ENCODE results near the gene GRK5. TPM values are rescaled to one million over a fixed set of nuclear protein-coding genes. Genes with fewer than 3 reads are reported as not detected.

The GRK5 gene
- total and polyA plus RNA-seq, 8 donors: 34.6 to 60.8 (median 54.5) TPM

DNA sequence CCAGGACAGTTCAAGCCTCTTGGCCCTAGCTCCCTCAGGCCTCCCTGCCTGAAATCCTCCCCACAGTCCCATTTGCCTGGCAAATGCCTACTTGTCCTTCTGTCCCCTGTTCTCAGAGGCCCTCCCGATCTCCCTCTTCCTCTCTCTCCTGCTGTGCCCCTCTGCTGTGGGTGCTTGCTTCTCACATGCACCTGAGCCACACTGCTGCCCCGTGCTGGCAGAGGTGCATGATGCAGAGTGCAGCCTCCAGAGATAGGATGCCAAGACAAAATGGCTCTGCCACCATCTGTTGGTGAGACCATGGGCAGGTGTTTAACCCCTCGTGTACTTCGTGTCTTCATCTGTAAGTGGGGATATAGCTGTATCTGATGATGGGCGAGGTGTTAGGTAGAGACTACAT is 176.8 kb downstream of the GRK5 start:
- ATAC-seq (no peak), DNase-seq (no peak)
- Histone ChIP-seq H3K4me3 (no peak overlapping the region), H3K9me3 (no peaks in the 10 kb centered on the region), H3K36me3 (peaks cover 0 to 12% of the 10 kb centered on the region in 2 donors), H3K27ac (no peak overlapping the region), H3K4me1 (peaks cover 0 to 6% of the 10 kb centered on the region in 2 donors), H3K27me3 (no peaks in the 10 kb centered on the region)
- TF ChIP-seq, protein P1, sequence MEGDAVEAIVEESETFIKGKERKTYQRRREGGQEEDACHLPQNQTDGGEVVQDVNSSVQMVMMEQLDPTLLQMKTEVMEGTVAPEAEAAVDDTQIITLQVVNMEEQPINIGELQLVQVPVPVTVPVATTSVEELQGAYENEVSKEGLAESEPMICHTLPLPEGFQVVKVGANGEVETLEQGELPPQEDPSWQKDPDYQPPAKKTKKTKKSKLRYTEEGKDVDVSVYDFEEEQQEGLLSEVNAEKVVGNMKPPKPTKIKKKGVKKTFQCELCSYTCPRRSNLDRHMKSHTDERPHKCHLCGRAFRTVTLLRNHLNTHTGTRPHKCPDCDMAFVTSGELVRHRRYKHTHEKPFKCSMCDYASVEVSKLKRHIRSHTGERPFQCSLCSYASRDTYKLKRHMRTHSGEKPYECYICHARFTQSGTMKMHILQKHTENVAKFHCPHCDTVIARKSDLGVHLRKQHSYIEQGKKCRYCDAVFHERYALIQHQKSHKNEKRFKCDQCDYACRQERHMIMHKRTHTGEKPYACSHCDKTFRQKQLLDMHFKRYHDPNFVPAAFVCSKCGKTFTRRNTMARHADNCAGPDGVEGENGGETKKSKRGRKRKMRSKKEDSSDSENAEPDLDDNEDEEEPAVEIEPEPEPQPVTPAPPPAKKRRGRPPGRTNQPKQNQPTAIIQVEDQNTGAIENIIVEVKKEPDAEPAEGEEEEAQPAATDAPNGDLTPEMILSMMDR (IDR thresholded peaks at IDR 0.05): no peak
- intact Hi-C loops (cut with DNase I): no loop called here

DNA sequence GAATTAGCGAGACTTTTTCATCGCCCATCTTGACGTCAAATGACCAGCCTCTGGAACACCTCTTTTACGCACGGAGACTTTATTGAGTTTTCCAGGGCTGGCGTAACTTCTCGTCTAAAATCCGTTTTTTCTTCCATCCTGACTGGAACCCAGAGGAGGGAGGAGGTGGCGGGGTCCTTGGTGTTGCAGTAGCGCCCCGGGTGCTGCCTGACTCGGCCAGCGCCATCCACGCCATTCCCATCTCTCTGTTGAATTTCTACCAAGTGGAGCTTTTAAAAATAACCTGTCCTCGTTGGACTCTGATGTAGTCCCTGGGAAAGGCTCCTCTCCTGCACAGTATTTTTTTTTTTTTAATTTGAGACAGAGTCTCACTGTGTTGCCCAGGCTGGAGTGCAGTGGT is 179.3 kb downstream of the GRK5 start:
- Histone ChIP-seq H3K27ac (no peak overlapping the region), H3K4me1 (peaks cover 0 to 6% of the 10 kb centered on the region in 2 donors), H3K4me3 (no peak overlapping the region), H3K27me3 (no peaks in the 10 kb centered on the region), H3K9me3 (no peaks in the 10 kb centered on the region), H3K36me3 (peaks cover 0 to 4% of the 10 kb centered on the region in 2 donors)
- intact Hi-C loops (cut with DNase I): no loop called here
- DNase-seq (no peak), ATAC-seq (no peak)
- TF ChIP-seq, protein P1 (IDR thresholded peaks at IDR 0.05): no peak

DNA sequence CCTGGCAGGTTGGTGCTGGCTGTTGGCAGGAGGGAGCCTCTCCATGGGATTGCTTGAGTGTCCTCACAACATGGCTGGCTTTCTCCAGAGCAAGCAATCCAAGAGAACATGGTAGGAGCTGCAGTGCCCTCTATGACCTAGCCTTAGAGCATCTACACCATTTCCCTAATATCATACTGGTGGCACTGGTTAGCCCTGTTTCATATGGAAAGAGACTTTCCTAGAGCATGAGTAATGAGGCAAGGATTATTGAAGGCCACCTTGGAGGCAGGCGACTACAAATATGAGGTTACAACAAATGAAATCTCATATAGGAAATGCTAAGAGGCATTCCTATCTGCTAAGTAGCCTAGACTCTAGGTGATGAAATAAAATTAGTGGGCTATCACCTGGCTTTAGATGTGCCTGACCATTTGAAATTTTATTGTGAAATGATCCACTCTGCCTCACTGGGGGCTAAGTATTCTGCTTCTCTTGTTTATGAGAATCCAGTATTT is 181.5 kb downstream of the GRK5 start:
- intact Hi-C loops (cut with DNase I): no loop called here
- DNase-seq: no peak
- Histone ChIP-seq H3K9me3 (no peaks in the 10 kb centered on the region), H3K27me3 (no peaks in the 10 kb centered on the region), H3K36me3 (peaks cover 0 to 4% of the 10 kb centered on the region in 2 donors), H3K4me1 (no peaks in the 10 kb centered on the region), H3K27ac (no peak overlapping the region), H3K4me3 (no peak overlapping the region)
- ATAC-seq: no peak
- TF ChIP-seq, protein P1 (IDR thresholded peaks at IDR 0.05): no peak

DNA sequence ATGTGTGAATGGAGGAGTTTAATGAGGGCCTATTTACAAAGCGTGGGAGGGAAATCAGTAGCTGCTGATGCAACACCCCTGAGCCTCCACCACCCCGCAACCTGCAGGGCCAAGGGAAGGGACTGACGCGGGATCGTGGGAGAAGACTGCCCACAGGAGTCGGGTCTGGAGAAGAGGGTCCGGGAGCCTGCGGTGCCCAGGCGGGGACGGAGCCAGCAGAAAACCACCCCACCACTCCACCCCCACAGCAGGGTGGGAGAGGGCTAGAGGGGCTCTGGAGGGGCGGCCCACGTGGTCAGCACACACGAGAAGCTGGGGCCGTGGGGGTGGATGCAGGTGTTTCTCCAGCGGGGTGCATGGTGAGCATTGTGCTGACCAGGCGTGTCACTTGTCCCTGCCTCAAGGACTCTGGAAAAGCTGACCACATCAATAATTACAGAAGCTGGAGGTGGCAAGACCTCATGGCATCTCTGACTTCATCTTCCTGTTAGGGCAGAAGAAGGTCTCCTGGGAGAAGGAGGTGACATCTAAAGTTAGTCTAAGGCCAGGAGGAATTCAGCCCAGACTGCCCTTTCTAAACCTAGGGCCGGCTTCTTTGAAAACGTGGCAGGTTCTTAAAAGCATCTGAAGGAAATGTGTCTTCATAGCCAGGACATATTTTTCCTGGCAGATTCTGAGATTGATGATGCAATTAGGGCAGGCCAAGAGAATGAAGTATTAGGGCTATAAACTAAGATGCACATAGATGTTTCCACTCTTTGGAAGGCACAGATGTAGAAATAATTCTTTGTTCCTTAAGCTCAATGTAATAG is 184.3 kb downstream of the GRK5 start:
- no peak overlapping the region for H3K4me3 ChIP-seq
- no peaks in the 10 kb centered on the region for H3K36me3 ChIP-seq
- H3K4me1 ChIP-seq: peaks cover 12 to 20% of the 10 kb centered on the region in 2 donors
- DNase-seq (no peak), ATAC-seq (no peak)
- intact Hi-C loops (cut with DNase I): no loop called here
- H3K27ac ChIP-seq: no peak overlapping the region
- no peaks in the 10 kb centered on the region for H3K9me3 ChIP-seq
- TF ChIP-seq, protein P1 (IDR thresholded peaks at IDR 0.05): no peak
- H3K27me3 ChIP-seq: no peaks in the 10 kb centered on the region

DNA sequence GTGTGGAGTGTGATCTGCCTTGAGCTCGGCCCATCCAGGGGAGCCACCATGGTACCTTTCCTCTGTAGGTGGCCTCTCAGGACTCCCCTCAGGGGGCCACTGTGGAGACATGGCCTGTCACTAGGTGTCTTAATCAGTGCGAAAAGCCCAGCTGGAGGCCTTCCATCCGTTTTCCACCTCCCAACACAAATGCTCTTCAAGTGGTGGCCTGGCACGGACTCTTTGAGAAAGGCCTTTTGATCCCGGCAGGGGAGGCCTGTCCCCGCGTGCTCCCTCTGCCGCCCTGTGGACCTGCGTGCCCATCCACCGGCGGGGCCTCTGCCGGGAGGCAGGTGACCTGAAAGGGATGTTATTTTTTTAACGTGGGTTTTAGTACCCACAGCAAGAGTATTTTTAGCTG is 185.6 kb downstream of the GRK5 start:
- DNase-seq: no peak
- TF ChIP-seq, protein P1 (IDR thresholded peaks at IDR 0.05): no peak
- Histone ChIP-seq H3K36me3 (peaks cover 0 to 5% of the 10 kb centered on the region in 2 donors), H3K4me1 (peaks cover 12 to 20% of the 10 kb centered on the region in 2 donors), H3K9me3 (no peaks in the 10 kb centered on the region), H3K27me3 (no peaks in the 10 kb centered on the region), H3K4me3 (no peak overlapping the region), H3K27ac (peak overlapping the region in 1 of 2 donors; percentile 28)
- intact Hi-C loops (cut with DNase I): no loop called here
- no peak for ATAC-seq

Measured in left lung (tissue), 10 donors.